ENCODE measurements around the gene SPATA25. TPM values are rescaled to one million over a fixed set of nuclear protein-coding genes. Genes with fewer than 3 reads are reported as not detected.

SPATA25 gene
- total RNA-seq, 1 donor from 2014 or later = 0.47 TPM

DNA sequence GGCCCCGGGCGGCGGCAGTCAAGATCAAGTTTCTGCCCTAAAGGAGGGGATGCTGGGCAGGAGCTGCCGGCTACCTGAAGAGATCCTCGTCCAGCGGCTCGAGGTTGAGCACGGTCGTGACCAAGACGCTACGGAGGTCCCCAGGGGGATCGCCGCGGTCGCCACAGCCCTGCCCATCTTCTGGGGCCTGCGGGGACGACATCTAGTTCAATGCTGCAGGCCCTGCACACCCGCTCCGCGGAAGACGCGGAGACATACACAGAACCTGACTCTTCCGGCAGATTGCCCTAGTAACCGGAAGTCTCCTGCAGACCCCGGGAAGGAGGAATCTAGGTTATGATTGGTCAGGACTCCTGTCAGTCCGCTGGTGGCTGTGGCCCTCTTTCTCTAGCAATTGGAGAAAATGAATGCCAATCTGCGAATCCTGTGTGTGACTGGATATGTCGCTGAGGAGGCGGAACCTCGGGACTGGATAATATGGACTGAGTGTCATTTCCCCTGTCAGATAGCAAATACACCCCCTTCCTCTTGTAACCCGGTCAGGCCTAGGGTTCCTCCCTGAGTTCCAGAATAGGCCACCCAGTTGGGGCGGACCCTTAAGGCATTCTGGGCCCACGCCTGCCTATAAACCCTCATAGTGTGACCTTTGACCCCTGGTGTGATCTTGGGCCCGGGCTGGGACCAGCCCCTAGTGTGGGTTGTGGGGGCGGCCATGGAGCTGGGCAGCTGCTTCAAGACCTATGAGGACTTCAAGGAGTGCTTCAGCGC is 30.1 kb downstream of the SPATA25 start, which contains the start of the genes ACOT8 and ZSWIM3:
Gene ACOT8 (minus strand): TSS at position 279 of the 768 bp plus-strand sequence. CDS start 77 bp downstream, at position 202.
Gene ZSWIM3 (plus strand): TSS at position 501 of the 768 bp plus-strand sequence. CDS start 212 bp downstream, at position 713.
- Mint-ChIP-seq H3K36me3 (ENCODE audit: low read depth) (peaks cover 19% of the 10 kb centered on the region), H3K27ac (peak within 1 kb of the TSS; percentile 98), H3K4me3 (peak within 1 kb of the TSS; percentile 98), H3K9me3 (no peaks in the 10 kb centered on the region), H3K4me1 (peaks cover 35% of the 10 kb centered on the region), H3K27me3 (no peaks in the 10 kb centered on the region)
- DNase-seq = peak; percentile 99
- intact Hi-C loops (cut with micrococcal nuclease) = loop anchor here (1.0 to 2.0 kb wide), 7 partner anchors 22 to 115 kb away; partner anchors contain the start of genes CTSA, NEURL2, UBE2C and ZNF335

DNA sequence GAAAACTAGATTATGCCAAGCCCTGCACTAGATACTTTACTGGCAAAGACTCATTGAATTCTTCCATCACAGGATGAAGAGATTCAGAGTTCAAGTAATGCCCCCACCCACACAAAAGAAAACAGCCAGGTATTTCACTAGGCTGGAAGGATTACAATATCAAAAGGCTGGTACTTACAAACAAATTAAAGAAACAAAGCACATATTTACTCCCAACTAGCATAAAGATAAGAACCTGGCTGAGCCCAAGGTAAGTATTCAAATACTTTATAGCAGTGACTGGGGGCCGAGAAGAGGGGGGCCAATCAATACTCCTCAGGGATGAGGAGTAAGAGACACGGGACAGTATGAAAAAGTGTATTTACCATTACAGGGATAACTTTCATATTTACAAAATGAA is 33.9 kb downstream of the SPATA25 start:
- no peak for DNase-seq
- H3K27ac Mint-ChIP-seq = no peak overlapping the region
- no peaks in the 10 kb centered on the region for H3K27me3 Mint-ChIP-seq
- H3K36me3 Mint-ChIP-seq (ENCODE audit: low read depth) = peaks cover 26% of the 10 kb centered on the region
- H3K4me3 Mint-ChIP-seq = no peak overlapping the region
- peaks cover 22% of the 10 kb centered on the region for H3K4me1 Mint-ChIP-seq
- no peaks in the 10 kb centered on the region for H3K9me3 Mint-ChIP-seq
- intact Hi-C loops (cut with micrococcal nuclease) = no loop called here

DNA sequence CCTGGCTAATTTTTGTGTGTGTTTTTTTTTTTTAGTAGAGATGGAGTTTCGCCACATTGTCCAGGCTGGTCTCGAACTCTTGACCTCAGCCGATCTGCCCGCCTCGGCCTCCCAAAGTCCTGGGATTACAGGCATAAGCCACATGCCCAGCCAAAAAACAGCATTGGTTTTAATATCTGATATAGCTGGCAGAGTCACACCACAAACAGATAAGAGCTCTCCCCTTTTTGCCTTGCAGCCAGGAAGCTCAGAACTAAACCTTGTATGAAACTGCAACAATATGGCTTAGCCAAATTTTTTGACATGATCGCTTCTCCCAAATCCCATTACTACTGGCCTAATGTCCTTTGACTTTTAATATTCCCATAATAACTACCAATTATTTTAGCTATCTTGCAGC is 35.1 kb downstream of the SPATA25 start:
- Mint-ChIP-seq H3K36me3 (ENCODE audit: low read depth) (peaks cover 26% of the 10 kb centered on the region), H3K9me3 (no peaks in the 10 kb centered on the region), H3K27ac (no peak overlapping the region), H3K27me3 (no peaks in the 10 kb centered on the region), H3K4me3 (no peak overlapping the region), H3K4me1 (peaks cover 12% of the 10 kb centered on the region)
- intact Hi-C loops (cut with micrococcal nuclease) = no loop called here
- no peak for DNase-seq

DNA sequence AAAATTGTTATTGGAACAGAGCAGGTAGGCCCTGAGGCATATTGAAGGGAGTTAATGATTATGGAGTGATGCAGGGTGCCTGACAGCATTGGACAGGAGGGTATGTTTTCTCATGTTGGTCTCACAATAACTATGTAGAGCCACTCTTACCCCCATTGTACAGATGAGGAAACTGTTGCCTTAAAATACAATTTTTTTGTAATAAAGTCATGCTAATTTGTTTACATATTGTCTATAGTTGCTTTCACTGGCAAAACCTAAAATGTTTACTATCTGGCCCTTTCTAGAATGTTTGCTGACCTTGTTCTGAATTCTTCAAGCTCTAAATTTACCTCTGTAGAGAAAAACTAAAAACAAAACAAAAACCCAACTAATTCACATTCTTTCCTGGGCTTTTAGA is 35.9 kb downstream of the SPATA25 start:
- intact Hi-C loops (cut with micrococcal nuclease) = no loop called here

DNA sequence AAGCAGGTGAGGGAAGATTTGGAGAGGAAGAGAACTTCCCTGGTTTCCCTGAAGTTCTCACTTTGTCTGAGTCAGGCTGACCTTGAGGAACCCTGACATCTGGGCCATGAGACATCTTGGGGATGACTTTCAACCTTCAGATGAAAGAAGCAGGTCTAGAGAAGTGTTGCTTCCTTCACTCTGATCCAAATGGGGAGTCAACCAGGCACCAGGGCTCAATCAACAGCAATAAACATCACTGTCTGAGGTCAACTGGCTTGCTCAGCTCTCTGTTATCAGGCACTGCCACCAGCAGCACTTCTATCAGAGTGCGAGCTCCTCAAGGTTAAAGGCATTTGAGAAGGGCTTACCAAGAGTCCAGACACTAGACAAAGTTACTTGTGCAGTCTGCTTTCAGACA is 36.5 kb downstream of the SPATA25 start:
- Mint-ChIP-seq H3K36me3 (ENCODE audit: low read depth) (peaks cover 30% of the 10 kb centered on the region), H3K27me3 (no peaks in the 10 kb centered on the region)
- intact Hi-C loops (cut with micrococcal nuclease) = no loop called here

More for the DNA sequence above, 35.9 kb downstream of the SPATA25 start:
- H3K9me3 Mint-ChIP-seq = no peaks in the 10 kb centered on the region
- peaks cover 11% of the 10 kb centered on the region for H3K4me1 Mint-ChIP-seq
- H3K27ac Mint-ChIP-seq = no peak overlapping the region
- no peak overlapping the region for H3K4me3 Mint-ChIP-seq
- no peaks in the 10 kb centered on the region for H3K27me3 Mint-ChIP-seq
- peaks cover 27% of the 10 kb centered on the region for H3K36me3 Mint-ChIP-seq (ENCODE audit: low read depth)
- DNase-seq = no peak

DNA sequence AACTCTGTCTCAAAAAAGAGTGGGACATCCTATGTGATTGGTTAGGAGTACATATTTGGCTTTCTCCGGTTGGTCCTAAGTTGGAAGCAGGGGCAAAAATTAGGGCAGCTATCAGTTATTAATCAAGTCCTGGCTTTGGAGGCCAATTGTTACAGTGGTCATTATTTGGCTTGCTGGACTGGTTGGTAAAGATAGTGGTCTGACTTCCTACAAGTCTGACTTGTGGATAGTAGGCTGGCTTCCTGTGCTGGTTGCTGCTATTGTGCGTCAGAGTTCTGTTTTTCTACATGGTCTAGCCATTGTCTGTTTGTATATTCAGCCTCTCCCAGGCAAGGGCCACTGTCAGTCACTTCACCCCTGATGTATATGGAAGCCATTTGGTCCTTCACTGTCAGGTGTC is 37.2 kb downstream of the SPATA25 start:
- intact Hi-C loops (cut with micrococcal nuclease) = no loop called here

More for the DNA sequence above, 36.5 kb downstream of the SPATA25 start:
- DNase-seq = no peak
- Mint-ChIP-seq H3K9me3 (no peaks in the 10 kb centered on the region), H3K4me3 (no peak overlapping the region), H3K27ac (no peak overlapping the region), H3K4me1 (peaks cover 9% of the 10 kb centered on the region)

DNA sequence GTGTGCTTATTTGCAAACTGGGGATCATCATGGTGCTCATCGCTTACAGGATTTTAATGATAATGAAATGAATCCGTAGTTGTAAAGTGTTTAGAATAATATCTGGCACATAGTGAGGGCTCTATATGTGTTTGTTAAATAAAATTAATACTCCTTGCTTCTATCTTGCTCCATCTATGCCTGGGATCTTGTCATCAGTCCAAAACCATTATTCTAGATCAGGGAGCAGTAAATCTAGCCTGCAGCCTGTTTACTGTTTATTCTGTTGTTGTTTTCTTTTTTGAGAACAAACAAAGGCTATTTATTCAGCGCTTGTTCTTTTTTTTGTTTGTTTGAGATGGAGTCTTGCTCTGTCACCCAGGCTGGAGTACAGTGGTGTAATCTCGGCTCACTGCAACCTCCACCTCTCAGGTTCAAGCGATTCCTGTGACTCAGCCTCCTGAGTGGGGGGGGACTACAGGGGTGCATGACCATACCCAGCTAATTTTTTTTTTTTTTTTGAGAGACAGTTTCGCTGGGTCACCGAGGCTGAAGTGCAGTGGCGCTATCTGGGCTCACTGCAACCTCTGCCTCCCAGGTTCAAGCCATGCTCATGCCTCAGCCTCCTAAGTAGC is 38.3 kb downstream of the SPATA25 start:
- no peak for DNase-seq
- H3K36me3 Mint-ChIP-seq (ENCODE audit: low read depth) = peaks cover 37% of the 10 kb centered on the region
- H3K27me3 Mint-ChIP-seq = no peaks in the 10 kb centered on the region
- H3K4me1 Mint-ChIP-seq = peaks cover 2% of the 10 kb centered on the region
- H3K27ac Mint-ChIP-seq = no peak overlapping the region
- H3K4me3 Mint-ChIP-seq = no peak overlapping the region
- no peaks in the 10 kb centered on the region for H3K9me3 Mint-ChIP-seq
- intact Hi-C loops (cut with micrococcal nuclease) = no loop called here

More for the DNA sequence above, 37.2 kb downstream of the SPATA25 start:
- Mint-ChIP-seq H3K27me3 (no peaks in the 10 kb centered on the region), H3K36me3 (ENCODE audit: low read depth) (peaks cover 36% of the 10 kb centered on the region), H3K4me1 (peaks cover 6% of the 10 kb centered on the region), H3K4me3 (no peak overlapping the region), H3K27ac (no peak overlapping the region), H3K9me3 (no peaks in the 10 kb centered on the region)
- no peak for DNase-seq

DNA sequence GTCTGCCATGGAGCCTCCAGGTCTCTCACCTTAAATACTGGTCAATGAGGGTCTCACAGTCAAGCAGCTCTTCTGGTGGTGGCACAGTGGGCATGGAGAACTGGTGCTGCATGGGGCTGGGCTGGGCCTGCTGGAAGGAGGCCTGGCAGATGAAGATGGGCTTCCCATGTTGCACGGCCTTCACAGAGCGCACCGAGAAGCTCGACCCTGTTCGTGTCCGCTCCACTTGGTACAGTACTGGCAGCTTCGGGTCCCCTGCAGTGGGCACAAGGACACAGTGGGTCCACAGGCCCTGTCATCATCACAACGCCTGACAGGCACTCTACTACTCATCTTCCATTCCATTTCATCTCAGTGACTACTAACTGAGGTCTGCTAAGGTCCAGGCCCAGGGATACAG is 39.0 kb downstream of the SPATA25 start:
- Mint-ChIP-seq H3K4me3 (no peak overlapping the region), H3K9me3 (no peaks in the 10 kb centered on the region), H3K4me1 (peaks cover 4% of the 10 kb centered on the region), H3K27ac (no peak overlapping the region), H3K27me3 (no peaks in the 10 kb centered on the region), H3K36me3 (ENCODE audit: low read depth) (peaks cover 36% of the 10 kb centered on the region)
- intact Hi-C loops (cut with micrococcal nuclease) = no loop called here
- DNase-seq = no peak

DNA sequence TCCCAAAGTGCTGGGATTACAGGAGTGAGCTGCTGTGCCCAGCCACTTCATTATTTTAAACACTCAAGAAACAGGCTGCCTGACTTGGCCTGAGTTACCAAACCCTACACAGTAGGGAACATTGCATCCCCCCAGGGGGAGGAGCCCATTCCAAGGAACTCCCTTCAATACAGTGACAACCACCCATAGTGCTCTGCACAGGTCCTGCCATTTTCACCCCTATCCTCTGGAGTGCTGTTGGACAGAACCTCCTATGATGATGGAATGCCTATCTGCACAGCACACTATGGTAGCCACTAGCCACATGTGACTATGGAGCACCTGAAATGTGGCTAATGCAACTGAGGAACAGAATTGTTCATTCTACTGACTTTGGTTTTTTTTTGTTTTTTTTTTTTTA is 42.0 kb downstream of the SPATA25 start:
- Mint-ChIP-seq H3K36me3 (ENCODE audit: low read depth) (peaks cover 29% of the 10 kb centered on the region), H3K4me1 (peaks cover 5% of the 10 kb centered on the region), H3K9me3 (no peaks in the 10 kb centered on the region), H3K27me3 (no peaks in the 10 kb centered on the region), H3K27ac (no peak overlapping the region), H3K4me3 (no peak overlapping the region)
- no peak for DNase-seq
- intact Hi-C loops (cut with micrococcal nuclease) = no loop called here

DNA sequence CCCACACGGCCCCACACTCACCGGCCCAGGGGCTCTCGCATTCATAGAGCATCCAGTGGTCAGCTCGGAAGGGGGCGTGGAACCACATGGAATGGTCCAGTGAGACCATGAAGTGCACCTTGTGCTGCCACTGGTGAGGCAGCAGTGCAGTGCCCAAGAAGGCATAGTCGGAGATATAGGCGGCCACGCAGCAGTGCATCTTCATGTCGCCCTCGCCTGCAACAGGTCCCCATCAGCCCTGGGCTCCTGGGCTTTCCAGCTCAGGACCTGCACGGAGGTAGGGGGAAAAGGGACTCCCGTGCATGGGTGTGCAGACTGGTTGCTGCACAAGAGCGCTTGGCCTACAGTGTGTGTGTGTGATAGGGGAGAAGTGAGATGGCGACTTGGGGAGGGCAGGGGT is 43.9 kb downstream of the SPATA25 start:
- Mint-ChIP-seq H3K4me1 (peaks cover 3% of the 10 kb centered on the region), H3K9me3 (no peaks in the 10 kb centered on the region), H3K27me3 (no peaks in the 10 kb centered on the region), H3K4me3 (no peak overlapping the region), H3K36me3 (ENCODE audit: low read depth) (peaks cover 24% of the 10 kb centered on the region), H3K27ac (no peak overlapping the region)
- no peak for DNase-seq
- intact Hi-C loops (cut with micrococcal nuclease) = no loop called here

DNA sequence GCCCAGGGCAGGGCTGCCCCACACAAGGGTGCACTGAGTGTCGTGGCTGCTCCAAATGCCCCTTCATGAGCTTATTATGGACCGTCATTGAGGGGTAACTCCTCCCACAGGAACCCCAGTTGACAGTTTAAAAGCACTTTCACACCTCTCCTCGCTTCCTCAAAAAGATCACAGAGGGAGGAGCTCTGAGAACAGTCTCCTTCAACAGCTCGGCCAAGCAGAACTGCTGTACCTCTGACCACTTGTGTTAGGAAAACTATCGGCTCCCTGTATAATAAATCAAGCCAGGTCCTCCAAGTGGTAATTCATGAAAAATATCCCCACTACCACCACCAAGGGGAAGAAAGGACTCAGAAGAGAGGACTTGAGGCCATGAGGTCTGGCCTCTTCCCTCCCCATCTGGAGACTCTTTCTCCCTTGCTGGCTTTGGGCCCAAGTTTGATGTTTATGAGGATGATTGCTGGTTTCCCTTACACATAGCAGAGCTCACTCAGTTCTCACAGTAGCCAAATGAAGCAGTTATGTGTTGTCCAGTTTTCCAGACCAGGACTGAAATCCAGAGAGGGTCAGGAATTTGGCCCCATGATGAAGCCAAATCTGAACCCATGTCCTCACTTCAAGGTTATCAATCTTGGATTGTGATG is 45.1 kb downstream of the SPATA25 start:
- Mint-ChIP-seq H3K27me3 (no peaks in the 10 kb centered on the region), H3K36me3 (ENCODE audit: low read depth) (peaks cover 24% of the 10 kb centered on the region), H3K27ac (no peak overlapping the region), H3K4me1 (peaks cover 3% of the 10 kb centered on the region), H3K9me3 (no peaks in the 10 kb centered on the region), H3K4me3 (no peak overlapping the region)
- intact Hi-C loops (cut with micrococcal nuclease) = no loop called here
- DNase-seq = no peak

DNA sequence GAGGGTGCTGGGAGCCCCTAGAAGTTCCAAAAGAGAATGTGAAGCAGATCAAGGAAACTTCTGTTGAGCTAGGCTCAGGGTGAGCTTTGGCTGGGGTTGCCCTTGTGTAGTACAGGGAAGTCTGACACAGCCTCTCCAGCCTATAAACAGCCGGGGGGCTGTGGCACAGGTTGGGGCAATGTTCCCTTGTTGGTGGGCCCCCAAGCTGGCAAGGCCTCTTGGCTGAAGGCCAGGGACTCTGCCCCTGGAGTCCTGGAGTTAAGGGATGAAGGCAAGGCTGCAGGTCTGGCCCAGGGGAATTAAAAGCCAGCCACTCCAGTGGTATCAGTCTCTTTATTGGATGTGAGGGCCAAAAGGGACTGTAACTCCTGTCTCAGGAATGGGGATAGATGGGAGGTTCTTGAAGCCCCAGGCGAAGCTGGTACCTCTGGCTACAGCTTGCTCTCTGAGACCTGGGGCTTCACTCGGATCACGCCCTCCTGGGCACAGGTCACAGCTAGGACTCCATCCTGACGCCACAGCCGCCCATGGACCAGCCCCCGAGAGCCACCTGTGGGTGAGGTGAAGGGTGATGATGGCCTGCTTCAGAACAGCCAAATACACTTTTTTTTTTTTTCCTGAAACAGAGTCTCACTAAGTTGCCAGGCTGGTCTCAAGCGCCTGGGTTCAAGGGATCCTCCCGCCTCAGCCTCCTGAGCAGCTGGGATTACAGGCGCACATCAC is 45.9 kb downstream of the SPATA25 start:
- no peak for DNase-seq
- H3K27me3 Mint-ChIP-seq = no peaks in the 10 kb centered on the region
- no peaks in the 10 kb centered on the region for H3K9me3 Mint-ChIP-seq
- H3K4me1 Mint-ChIP-seq = peaks cover 3% of the 10 kb centered on the region
- intact Hi-C loops (cut with micrococcal nuclease) = no loop called here
- H3K27ac Mint-ChIP-seq = no peak overlapping the region
- H3K4me3 Mint-ChIP-seq = no peak overlapping the region
- H3K36me3 Mint-ChIP-seq (ENCODE audit: low read depth) = peaks cover 24% of the 10 kb centered on the region

DNA sequence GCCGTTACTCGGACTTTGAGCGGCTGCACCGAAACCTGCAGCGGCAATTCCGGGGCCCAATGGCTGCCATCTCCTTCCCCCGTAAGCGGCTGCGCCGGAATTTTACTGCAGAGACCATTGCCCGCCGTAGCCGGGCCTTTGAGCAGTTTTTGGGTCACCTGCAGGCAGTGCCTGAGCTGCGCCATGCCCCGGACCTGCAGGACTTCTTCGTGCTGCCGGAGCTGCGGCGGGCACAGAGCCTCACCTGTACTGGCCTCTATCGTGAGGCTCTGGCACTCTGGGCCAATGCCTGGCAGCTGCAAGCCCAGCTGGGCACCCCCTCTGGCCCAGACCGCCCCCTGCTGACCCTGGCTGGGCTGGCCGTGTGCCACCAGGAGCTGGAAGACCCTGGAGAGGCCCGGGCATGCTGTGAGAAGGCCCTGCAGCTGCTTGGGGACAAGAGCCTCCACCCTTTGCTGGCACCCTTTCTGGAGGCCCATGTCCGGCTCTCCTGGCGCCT is 46.7 kb downstream of the SPATA25 start:
- H3K27ac Mint-ChIP-seq = no peak overlapping the region
- H3K4me1 Mint-ChIP-seq = peaks cover 4% of the 10 kb centered on the region

More for the DNA sequence above, 46.7 kb downstream of the SPATA25 start:
- DNase-seq = no peak
- Mint-ChIP-seq H3K36me3 (ENCODE audit: low read depth) (peaks cover 20% of the 10 kb centered on the region), H3K4me3 (no peak overlapping the region), H3K9me3 (no peaks in the 10 kb centered on the region), H3K27me3 (no peaks in the 10 kb centered on the region)
- intact Hi-C loops (cut with micrococcal nuclease) = no loop called here
